ENCODE measurements around the gene CDX1. TPM values are rescaled to one million over a fixed set of nuclear protein-coding genes. Genes with fewer than 3 reads are reported as not detected.

CDX1 gene
- total and polyA plus RNA-seq, 7 donors = 0.06 to 0.08 TPM; not detected in 5

GRCh38 chr5:150122536-150123481 lies 43.8 kb upstream of the CDX1 start:
- DNase-seq = no peak
- WGBS, 3 donors = 89 to 92% (median 91%) methylated on average over 15 of the region's 15 CpGs
- no peaks in the 10 kb centered on the region for H3K4me1 ChIP-seq

DNA sequence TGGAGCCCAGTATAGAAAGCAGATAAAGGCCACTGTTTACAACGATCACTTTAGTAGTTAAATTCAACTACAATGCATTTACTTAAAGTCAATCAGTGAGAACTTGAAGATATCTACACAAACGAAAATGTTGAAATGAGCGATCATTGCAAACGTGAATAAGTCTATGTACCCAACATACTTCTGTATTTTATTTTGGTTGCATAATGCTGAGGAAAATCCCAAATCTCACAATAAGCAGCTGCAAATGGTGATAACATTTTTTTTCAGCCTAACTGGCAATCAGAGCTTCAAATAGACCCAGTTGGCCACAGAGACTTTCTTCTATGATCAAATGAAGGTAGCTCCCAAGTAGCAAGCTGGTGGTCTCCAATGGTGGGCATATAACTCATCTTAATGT lies 43.0 kb upstream of the CDX1 start:
- H3K36me3 ChIP-seq (ENCODE audit: insufficient read depth in 1 of 2, low read depth in 1 of 2) = peaks cover 0 to 17% of the 10 kb centered on the region in 2 donors
- intact Hi-C loops (cut with DNase I) = no loop called here

More at GRCh38 chr5:150122536-150123481, 43.8 kb upstream of the CDX1 start:
- no peak for TF ChIP-seq CTCF (IDR thresholded peaks at IDR 0.05)
- Histone ChIP-seq H3K4me3 (no peak overlapping the region), H3K27ac (no peak overlapping the region), H3K9me3 (no peaks in the 10 kb centered on the region), H3K36me3 (ENCODE audit: insufficient read depth in 1 of 2, low read depth in 1 of 2) (peaks cover 0 to 17% of the 10 kb centered on the region in 2 donors), H3K27me3 (ENCODE audit: insufficient read depth in 3 of 3, low read length in 2 of 3) (no peaks in the 10 kb centered on the region)
- no peak for ATAC-seq
- intact Hi-C loops (cut with DNase I) = no loop called here

GRCh38 chr5:150124111-150124557 lies 42.4 kb upstream of the CDX1 start:
- no peak overlapping the region for H3K4me3 ChIP-seq
- H3K27me3 ChIP-seq (ENCODE audit: insufficient read depth in 3 of 3, low read length in 2 of 3) = no peaks in the 10 kb centered on the region
- WGBS, 3 donors = 86 to 87% (median 87%) methylated on average over 11 of the region's 11 CpGs
- intact Hi-C loops (cut with DNase I) = no loop called here
- DNase-seq (no peak), ATAC-seq (no peak)
- H3K4me1 ChIP-seq = no peaks in the 10 kb centered on the region
- no peak overlapping the region for H3K27ac ChIP-seq
- peaks cover 0 to 17% of the 10 kb centered on the region in 2 donors for H3K36me3 ChIP-seq (ENCODE audit: insufficient read depth in 1 of 2, low read depth in 1 of 2)
- TF ChIP-seq CTCF (IDR thresholded peaks at IDR 0.05) = no peak
- no peaks in the 10 kb centered on the region for H3K9me3 ChIP-seq

More for the DNA sequence above, 43.0 kb upstream of the CDX1 start:
- Histone ChIP-seq H3K4me3 (no peak overlapping the region), H3K27me3 (ENCODE audit: insufficient read depth in 3 of 3, low read length in 2 of 3) (no peaks in the 10 kb centered on the region), H3K9me3 (no peaks in the 10 kb centered on the region), H3K4me1 (no peaks in the 10 kb centered on the region), H3K27ac (no peak overlapping the region)
- DNase-seq = no peak
- WGBS, 3 donors = 78 to 92% (median 81%) methylated on average over 4 of the region's 4 CpGs
- no peak for TF ChIP-seq CTCF (IDR thresholded peaks at IDR 0.05)
- no peak for ATAC-seq

GRCh38 chr5:150124596-150124995 lies 42.0 kb upstream of the CDX1 start:
- no peak for ATAC-seq
- intact Hi-C loops (cut with DNase I) = no loop called here

More at GRCh38 chr5:150124596-150124995, 42.0 kb upstream of the CDX1 start:
- H3K4me1 ChIP-seq = no peaks in the 10 kb centered on the region
- WGBS, 3 donors = 77 to 87% (median 83%) methylated on average over 7 to 8 of the region's 8 CpGs
- no peak for DNase-seq
- H3K9me3 ChIP-seq = no peaks in the 10 kb centered on the region
- no peaks in the 10 kb centered on the region for H3K27me3 ChIP-seq (ENCODE audit: insufficient read depth in 3 of 3, low read length in 2 of 3)
- no peak overlapping the region for H3K4me3 ChIP-seq
- no peak overlapping the region for H3K27ac ChIP-seq
- H3K36me3 ChIP-seq (ENCODE audit: insufficient read depth in 1 of 2, low read depth in 1 of 2) = peaks cover 0 to 19% of the 10 kb centered on the region in 2 donors
- TF ChIP-seq CTCF (IDR thresholded peaks at IDR 0.05) = no peak
